IMR-90 (cell line): Measurements from ENCODE around the gene TAGLN2. TPM values are rescaled to one million over a fixed set of nuclear protein-coding genes. Genes with fewer than 3 reads are reported as not detected.

Experiments used
- ATAC-seq: fragments of 200-7000 bp; cut with Tn5 transposase; 2 replicates; pipeline ENCODE4 v1.9.1; 2020; ENCODE audit warnings: low read depth, mild to moderate bottlenecking, moderate library complexity
- BruUV-seq: library from RNA; stranded (reverse); fragments of 400-500 nt; replicated peaks from 2 replicates; lab custom pipeline; 2021; lab: Mats Ljungman, UMichigan
- CTCF ChIA-PET: fragments of 300-600 bp; formaldehyde crosslinking; extraction: SDS; loops from one replicate; lab custom pipeline; 2021; ENCODE audit warnings: antibody characterized with exemption; lab: Yijun Ruan, JAX
- POLR2A ChIA-PET: fragments of 300-600 bp; sonication (Branson Sonifier 250); formaldehyde crosslinking; loops from one replicate; lab custom pipeline; 2022; ENCODE audit warnings: antibody characterized with exemption; ENCODE audit not compliant: unreplicated experiment; lab: Charles Lee
- DNase-seq: peaks from one replicate; pipeline ENCODE4 v3.0.0; 2013
- H2AFZ ChIP-seq: replicated peaks from 2 replicates; pipeline ENCODE3; 2013; ENCODE audit warnings: low read length, mild to moderate bottlenecking; ENCODE audit not compliant: poor library complexity
- H2AK5ac ChIP-seq: 2 replicates; pipeline ENCODE4 v1.6.1; 2013; ENCODE audit warnings: low read depth, low read length, inconsistent platforms
- H2AK9ac ChIP-seq: replicated peaks from 2 replicates; pipeline ENCODE3; 2013; ENCODE audit warnings: mild to moderate bottlenecking, low read depth, low read length, moderate library complexity; ENCODE audit not compliant: poor library complexity
- H2BK120ac ChIP-seq: 2 replicates; pipeline ENCODE4 v1.6.1; 2013; ENCODE audit warnings: low read depth, low read length, inconsistent platforms
- H2BK15ac ChIP-seq: 3 replicates; pipeline ENCODE4 v1.6.1; 2013; ENCODE audit warnings: low read depth, low read length, inconsistent platforms
- H2BK20ac ChIP-seq: 2 replicates; pipeline ENCODE4 v1.6.1; 2013; ENCODE audit warnings: low read depth, mild to moderate bottlenecking, inconsistent platforms, low read length, moderate library complexity
- H2BK5ac ChIP-seq: 2 replicates; pipeline ENCODE4 v1.6.1; 2013; ENCODE audit warnings: mild to moderate bottlenecking, low read depth, low read length, inconsistent platforms; ENCODE audit not compliant: poor library complexity, severe bottlenecking
- H3K14ac ChIP-seq: replicated peaks from 2 replicates; pipeline ENCODE4 v1.6.1; 2013; ENCODE audit warnings: low read depth, low read length, inconsistent platforms
- H3K18ac ChIP-seq: 2 replicates; pipeline ENCODE4 v1.6.1; 2013; ENCODE audit warnings: low read depth, low read length, control low read depth
- H3K23ac ChIP-seq: 2 replicates; pipeline ENCODE4 v1.6.1; 2013; ENCODE audit warnings: low read depth, low read length, inconsistent platforms
- H3K27ac ChIP-seq: 2 replicates; pipeline ENCODE4 v1.5.1; 2013; ENCODE audit warnings: mild to moderate bottlenecking, control low read depth, low read length; ENCODE audit not compliant: insufficient read depth
- H3K27me3 ChIP-seq: 2 replicates; pipeline ENCODE4 v1.6.1; 2013; ENCODE audit warnings: low read length; ENCODE audit not compliant: control insufficient read depth, insufficient read depth
- H3K36me3 ChIP-seq: 2 replicates; pipeline ENCODE4 v1.6.1; 2013; ENCODE audit warnings: low read length, mixed read lengths; ENCODE audit not compliant: control insufficient read depth, insufficient read depth
- H3K4ac ChIP-seq: 2 replicates; pipeline ENCODE4 v1.6.1; 2013; ENCODE audit warnings: low read depth, low read length, inconsistent platforms
- H3K4me1 ChIP-seq: 2 replicates; pipeline ENCODE4 v1.6.1; 2013; ENCODE audit warnings: low read length, mixed read lengths; ENCODE audit not compliant: control insufficient read depth, insufficient read depth
- H3K4me2 ChIP-seq: 2 replicates; pipeline ENCODE4 v1.6.1; 2013; ENCODE audit warnings: low read depth, mild to moderate bottlenecking, control low read depth, low read length, moderate library complexity
- H3K4me3 ChIP-seq: 2 replicates; pipeline ENCODE4 v1.5.1; 2013; ENCODE audit warnings: low read depth, mild to moderate bottlenecking, control low read depth, low read length, moderate library complexity; ENCODE audit not compliant: insufficient read depth
- H3K56ac ChIP-seq: 2 replicates; pipeline ENCODE4 v1.6.1; 2013; ENCODE audit warnings: low read length, inconsistent platforms; ENCODE audit not compliant: insufficient read depth; ENCODE audit errors: extremely low read depth
- H3K79me1 ChIP-seq, 2 experiments: 2 replicates each; pipeline ENCODE4 v1.6.1; 2013; ENCODE audit warnings: low read length in 2 of 2, inconsistent platforms in 1 of 2, low read depth in 1 of 2
- H3K9ac ChIP-seq: 2 replicates; pipeline ENCODE4 v1.6.1; 2013; ENCODE audit warnings: low read depth, low read length, control low read depth
- H3K9me1 ChIP-seq: 2 replicates; pipeline ENCODE4 v1.6.1; 2013; ENCODE audit warnings: low read length, inconsistent platforms; ENCODE audit not compliant: insufficient read depth
- H3K9me3 ChIP-seq: 2 replicates; pipeline ENCODE4 v1.6.1; 2013; ENCODE audit warnings: low read length; ENCODE audit not compliant: control insufficient read depth, insufficient read depth
- H4K20me1 ChIP-seq: 2 replicates; pipeline ENCODE4 v1.6.1; 2013; ENCODE audit warnings: low read length, inconsistent platforms; ENCODE audit not compliant: insufficient read depth
- H4K5ac ChIP-seq: 2 replicates; pipeline ENCODE4 v1.6.1; 2013; ENCODE audit warnings: mild to moderate bottlenecking, low read depth, low read length, control low read depth
- H4K8ac ChIP-seq, 2 experiments: 2 replicates each; pipeline ENCODE4 v1.6.1; 2013; ENCODE audit warnings: low read depth in 2 of 2, low read length in 2 of 2, control low read depth in 1 of 2, inconsistent platforms in 1 of 2
- H4K91ac ChIP-seq: 2 replicates; pipeline ENCODE4 v1.6.1; 2013; ENCODE audit warnings: low read depth, low read length, inconsistent platforms; ENCODE audit not compliant: insufficient read depth
- CEBPB ChIP-seq: IDR thresholded peaks from 2 replicates; pipeline ENCODE4 v1.6.1; 2012; ENCODE audit warnings: low read depth, low read length, improper control_type of control experiment
- CHD1 ChIP-seq: IDR thresholded peaks from 2 replicates; pipeline ENCODE4 v1.6.1; 2012; ENCODE audit warnings: low read depth, low read length, improper control_type of control experiment
- ELK1 ChIP-seq: fragments of 150-350 bp; IDR thresholded peaks from 2 replicates; pipeline ENCODE4 v1.6.1; 2016; ENCODE audit warnings: low read depth, mild to moderate bottlenecking, low read length, moderate library complexity, borderline replicate concordance
- FOS ChIP-seq: fragments of 150-350 bp; IDR thresholded peaks from 2 replicates; pipeline ENCODE4 v1.6.1; 2016; ENCODE audit warnings: low read depth, low read length
- MAFK ChIP-seq: IDR thresholded peaks from 2 replicates; pipeline ENCODE4 v1.6.1; 2012; ENCODE audit warnings: low read depth, low read length, improper control_type of control experiment
- MAZ ChIP-seq: IDR thresholded peaks from 2 replicates; pipeline ENCODE4 v1.6.1; 2012; ENCODE audit warnings: low read depth, mild to moderate bottlenecking, low read length, improper control_type of control experiment, moderate library complexity, borderline replicate concordance
- MXI1 ChIP-seq: IDR thresholded peaks from 2 replicates; pipeline ENCODE4 v1.6.1; 2012; ENCODE audit warnings: low read depth, mild to moderate bottlenecking, low read length, moderate library complexity, borderline replicate concordance
- POLR2A ChIP-seq: IDR thresholded peaks from 2 replicates; pipeline ENCODE4 v1.6.1; 2012; ENCODE audit warnings: mild to moderate bottlenecking, low read depth, low read length
- RAD21 ChIP-seq: IDR thresholded peaks from 2 replicates; pipeline ENCODE4 v1.6.1; 2012; ENCODE audit warnings: low read length, improper control_type of control experiment
- RFX5 ChIP-seq: IDR thresholded peaks from 2 replicates; pipeline ENCODE4 v1.8.0; 2012; ENCODE audit warnings: low read depth, mild to moderate bottlenecking, low read length, moderate library complexity
- WGBS, 2 experiments: methylation state at CpG; one replicate each; pipeline versions ENCODE4 v1.1.5 to v1.1.7; 2013; ENCODE audit warnings: missing lambda C conversion rate in 2 of 2; ENCODE audit not compliant: insufficient read length in 1 of 2; ENCODE audit errors: extremely low coverage in 2 of 2; 5-methylcytosine and 5-hydroxymethylcytosine counted together
- dilution Hi-C: fragments of 300-500 bp; cut with HindIII; formaldehyde crosslinking; loops from one replicate; pipeline ENCODE4 v1.14.3; 2018; ENCODE audit warnings: low sequenced_read_pairs; ENCODE audit not compliant: unreplicated experiment
- in situ Hi-C: fragments of 300-500 bp; cut with MboI; formaldehyde crosslinking; loops from 3 replicates; pipeline ENCODE4 v1.14.3; 2019; ENCODE audit warnings: low sequenced_read_pairs, inconsistent platforms, mixed read lengths
- intact Hi-C: fragments of 100-400 bp; cut with micrococcal nuclease; formaldehyde crosslinking; loops from 2 replicates; pipeline ENCODE4 v1.10.0; 2022
- polyA plus RNA-seq, 3 experiments: library from polyadenylated mRNA; depleted of rRNA; stranded (reverse); fragments of >200 nt; gene quantifications; 2 replicates each; pipeline ENCODE4 v1.2.3, GENCODE V29; 2012; ENCODE audit warnings: low replicate concordance in 1 of 3
- total RNA-seq: library from RNA; depleted of rRNA; stranded (reverse); fragments of >200 nt; gene quantifications from 2 replicates; pipeline ENCODE4 v1.2.3, GENCODE V29; 2012

Gene TAGLN2
- total and polyA plus RNA-seq, 2 of the 4 experiments (the other 2 are of a cell fraction), result 440 to 634 TPM

- Histone ChIP-seq H3K27me3 (no peaks in the 10 kb centered on the region), H2BK120ac (no peak overlapping the region), H3K23ac (no peak overlapping the region), H2AFZ (no peak overlapping the region), H3K4me2 (no peak overlapping the region), H3K9me1 (peaks cover 46% of the 10 kb centered on the region), H3K18ac (no peak overlapping the region), H2BK5ac (no peak overlapping the region), H3K36me3 (peaks cover 22% of the 10 kb centered on the region), H4K5ac (no peak overlapping the region), H2AK5ac (no peak overlapping the region; the same call in 1 of the 2 replicates), H2AK9ac (peak overlapping the region; percentile 10), H3K14ac (0 out of 2 replicates have a peak overlapping the region, but pooled peaks have one; percentile 16), H4K8ac (no peak overlapping the region), H3K4ac (no peak overlapping the region), H2BK15ac (no peak overlapping the region), H3K27ac (no peak overlapping the region), H3K56ac (no peak overlapping the region), H2BK20ac (no peak overlapping the region; the same call in 1 of the 2 replicates), H3K4me1 (peaks cover 43% of the 10 kb centered on the region), H3K9me3 (no peaks in the 10 kb centered on the region), H4K91ac (no peak overlapping the region), H3K79me1 (peaks cover 4 to 61% of the 10 kb centered on the region in 2 experiments), H3K9ac (no peak overlapping the region), H4K20me1 (peaks cover 38% of the 10 kb centered on the region), H3K4me3 (no peak overlapping the region)
- in situ Hi-C loops (no loop called here), intact Hi-C loops (no loop called here), dilution Hi-C loops (no loop called here)
- TF ChIP-seq FOS (no peak), CHD1 (no peak), MXI1 (no peak), RAD21 (no peak), MAZ (no peak), CEBPB (no peak), RFX5 (no peak), ELK1 (no peak), POLR2A (no peak), MAFK (no peak)
- ChIA-PET POLR2A (interaction anchor here (0.6 kb wide), 1 partner anchor 247 kb away, joined by 3 read pairs; no protein-coding TSS in a partner anchor), CTCF (interaction anchor here (0.6 to 1.0 kb wide), 3 partner anchors 116 to 793 kb away, joined by 3 to 6 read pairs (median 4); no protein-coding TSS in a partner anchor)
- WGBS, 2 experiments, result 46% methylated on average over 6 of the region's 10 CpGs; no CpG with 5 or more reads in 1 of the 2 experiments
- ATAC-seq, result no peak
- DNase-seq, result no peak
- BruUV-seq, result no TSS peak
Measured at GRCh38 chr1:159914252-159915018, 10.9 kb downstream of the TAGLN2 start.
